GM21360 (cell line): ENCODE results near the gene NFIC.
"Not testable (repeated sequence)": the region's sequence is repeated elsewhere in the genome, so short reads cannot be mapped to it uniquely, and the experiment has no call there.

Experiments used
- ATAC-seq: cut with Tn5 transposase; IDR thresholded peaks from one replicate; pipeline ENCODE4 v1.9.1; 2021; ENCODE audit warnings: mild to moderate bottlenecking, moderate library complexity; ENCODE audit not compliant: unreplicated experiment

NFIC gene

GRCh38 chr19:3336680-3337523, 29.5 kb upstream of the NFIC start:
- ATAC-seq = no peak

GRCh38 chr19:3338541-3339181, 27.7 kb upstream of the NFIC start:
- ATAC-seq = no peak

- no peak for ATAC-seq
Observed at GRCh38 chr19:3340340-3340739, 26.0 kb upstream of the NFIC start.

- ATAC-seq = no peak
Observed at GRCh38 chr19:3342246-3342645, 24.1 kb upstream of the NFIC start.

GRCh38 chr19:3342962-3343361, 23.4 kb upstream of the NFIC start:
- ATAC-seq = not testable (repeated sequence)

GRCh38 chr19:3343619-3344502, 22.5 kb upstream of the NFIC start:
- no peak for ATAC-seq

- ATAC-seq = no peak
Observed at GRCh38 chr19:3344608-3345598, 21.5 kb upstream of the NFIC start.

- ATAC-seq = no peak
Observed at GRCh38 chr19:3345850-3346460, 20.4 kb upstream of the NFIC start.

GRCh38 chr19:3346677-3347353, 19.6 kb upstream of the NFIC start:
- no peak for ATAC-seq

GRCh38 chr19:3348042-3348441, 18.3 kb upstream of the NFIC start:
- ATAC-seq = no peak

GRCh38 chr19:3348469-3348868, 17.9 kb upstream of the NFIC start:
- ATAC-seq = not testable (repeated sequence)

- ATAC-seq = no peak
Observed at GRCh38 chr19:3350014-3350663, 16.2 kb upstream of the NFIC start.

- no peak for ATAC-seq
Observed at GRCh38 chr19:3351702-3352447, 14.5 kb upstream of the NFIC start.

GRCh38 chr19:3353493-3353892, 12.9 kb upstream of the NFIC start:
- ATAC-seq = no peak

- no peak for ATAC-seq
Observed at GRCh38 chr19:3356805-3357204, 9.6 kb upstream of the NFIC start.

GRCh38 chr19:3357271-3357991, 9.0 kb upstream of the NFIC start:
- no peak for ATAC-seq

- ATAC-seq = no peak
Observed at GRCh38 chr19:3357992-3358688, 8.2 kb upstream of the NFIC start.
